HepG2 (cell line): Measurements from ENCODE around the gene ING5. TPM values are rescaled to one million over a fixed set of nuclear protein-coding genes. Genes with fewer than 3 reads are reported as not detected.

Experiments used
- ADNP ChIP-seq: sonication (generic); formaldehyde crosslinking; IDR thresholded peaks from 2 replicates; pipeline ENCODE4 v1.4.0; 2020; ENCODE audit warnings: missing genetic modification reagents
- CAMTA2 ChIP-seq: sonication (generic); formaldehyde crosslinking; IDR thresholded peaks from 2 replicates; pipeline ENCODE4 v1.4.0; 2020; ENCODE audit warnings: mild to moderate bottlenecking, missing genetic modification reagents, borderline replicate concordance
- FOXA3 ChIP-seq: IDR thresholded peaks from 2 replicates; pipeline ENCODE4 v1.6.1; 2016; ENCODE audit warnings: missing genetic modification reagents, missing compliant biosample characterization
- GABPA ChIP-seq, 2 experiments: IDR thresholded peaks; 2 replicates each; pipeline ENCODE4 v1.6.1; 2011 to 2016; ENCODE audit warnings: low read depth in 2 of 2, low read length in 1 of 2, missing biosample characterization in 1 of 2, missing genetic modification characterization in 1 of 2
- KDM5A ChIP-seq: fragments of 200-600 bp; sonication (generic); IDR thresholded peaks from 2 replicates; pipeline ENCODE4 v1.7.0; 2018; ENCODE audit warnings: antibody characterized with exemption, mild to moderate bottlenecking, low read length, borderline replicate concordance
- NCOR1 ChIP-seq: fragments of 200-600 bp; sonication (generic); IDR thresholded peaks from 2 replicates; pipeline ENCODE4 v1.7.0; 2017; ENCODE audit warnings: antibody characterized with exemption, low read length, borderline replicate concordance
- NR2F1 ChIP-seq, 2 experiments: fragments of 450-650 bp in 1 of 2; formaldehyde crosslinking in 1 of 2; IDR thresholded peaks; 2 replicates each; pipeline versions ENCODE4 v1.5.0 to v1.6.1; 2016 to 2020; ENCODE audit warnings: mild to moderate bottlenecking in 1 of 2, missing compliant biosample characterization in 1 of 2, missing genetic modification reagents in 1 of 2, moderate library complexity in 1 of 2
- NR2F2 ChIP-seq: IDR thresholded peaks from 2 replicates; pipeline ENCODE4 v1.6.1; 2012; ENCODE audit warnings: low read depth, inconsistent platforms, borderline replicate concordance
- PCBP2 ChIP-seq: fragments of 200-400 bp; formaldehyde crosslinking; optimal IDR thresholded peaks from 2 replicates; pipeline ENCODE3; 2018; ENCODE audit warnings: low read length, low read depth; ENCODE audit not compliant: poor library complexity, severe bottlenecking
- PHF5A ChIP-seq: IDR thresholded peaks from one replicate; pipeline ENCODE4 v1.6.1; 2018; ENCODE audit warnings: low read depth, missing genetic modification reagents; ENCODE audit not compliant: unreplicated experiment
- SMYD3 ChIP-seq: sonication (generic); formaldehyde crosslinking; IDR thresholded peaks from 2 replicates; pipeline ENCODE4 v1.8.1; 2023; ENCODE audit warnings: mild to moderate bottlenecking, missing genetic modification reagents
- SOX6 ChIP-seq, 2 experiments: fragments of 450-650 bp in 1 of 2; sonication (generic) in 1 of 2; formaldehyde crosslinking in 1 of 2; IDR thresholded peaks; 2 replicates each; pipeline versions ENCODE4 v1.4.0 to v1.6.1; 2017 to 2020; ENCODE audit warnings: antibody characterized with exemption in 1 of 2, mild to moderate bottlenecking in 1 of 2, missing genetic modification reagents in 1 of 2
- TBP ChIP-seq: sonication (generic); formaldehyde crosslinking; IDR thresholded peaks from 2 replicates; pipeline ENCODE4 v1.5.0; 2020; ENCODE audit warnings: missing genetic modification reagents
- ZBTB42 ChIP-seq: sonication (generic); formaldehyde crosslinking; IDR thresholded peaks from 2 replicates; pipeline ENCODE4 v1.5.0; 2020; ENCODE audit warnings: mild to moderate bottlenecking, missing genetic modification reagents
- ZNF12 ChIP-seq: sonication (generic); formaldehyde crosslinking; IDR thresholded peaks from 2 replicates; pipeline ENCODE4 v1.5.0; 2020; ENCODE audit warnings: missing genetic modification reagents
- ZNF234 ChIP-seq: sonication (generic); formaldehyde crosslinking; conservative IDR thresholded peaks from 2 replicates; pipeline ENCODE4 v1.5.1; 2020; ENCODE audit warnings: mild to moderate bottlenecking, missing genetic modification reagents
- ZNF24 ChIP-seq: fragments of 450-650 bp; IDR thresholded peaks from 2 replicates; pipeline ENCODE4 v1.6.1; 2017; ENCODE audit warnings: antibody characterized with exemption, mild to moderate bottlenecking
- ZNF296 ChIP-seq: sonication (generic); formaldehyde crosslinking; conservative IDR thresholded peaks from 2 replicates; pipeline ENCODE4 v1.5.0; 2020; ENCODE audit warnings: mild to moderate bottlenecking, missing genetic modification reagents
- ZNF33B ChIP-seq: sonication (generic); formaldehyde crosslinking; IDR thresholded peaks from 2 replicates; pipeline ENCODE4 v1.5.1; 2020; ENCODE audit warnings: mild to moderate bottlenecking, missing genetic modification reagents
- ZNF546 ChIP-seq: sonication (generic); formaldehyde crosslinking; conservative IDR thresholded peaks from 2 replicates; pipeline ENCODE4 v1.8.1; 2023; ENCODE audit warnings: mild to moderate bottlenecking, missing genetic modification reagents
- ZNF558 ChIP-seq: sonication (generic); formaldehyde crosslinking; IDR thresholded peaks from 2 replicates; pipeline ENCODE4 v1.9.0; 2022; ENCODE audit warnings: mild to moderate bottlenecking, missing genetic modification reagents, borderline replicate concordance
- ZNF563 ChIP-seq: sonication (generic); formaldehyde crosslinking; IDR thresholded peaks from 2 replicates; pipeline ENCODE4 v1.8.0; 2022; ENCODE audit warnings: mild to moderate bottlenecking, moderate library complexity, missing genetic modification reagents
- ZNF652 ChIP-seq: IDR thresholded peaks from 2 replicates; pipeline ENCODE4 v1.6.1; 2016; ENCODE audit warnings: low read depth, borderline replicate concordance
- ZNF709 ChIP-seq: sonication (generic); formaldehyde crosslinking; IDR thresholded peaks from 2 replicates; pipeline ENCODE4 v1.5.0; 2020; ENCODE audit warnings: mild to moderate bottlenecking, missing genetic modification reagents
- ZNF746 ChIP-seq: sonication (generic); formaldehyde crosslinking; IDR thresholded peaks from 2 replicates; pipeline ENCODE4 v1.8.0; 2022; ENCODE audit warnings: mild to moderate bottlenecking, missing genetic modification reagents
- ZNF773 ChIP-seq: sonication (generic); formaldehyde crosslinking; IDR thresholded peaks from 2 replicates; pipeline ENCODE4 v1.4.0; 2020; ENCODE audit warnings: missing genetic modification reagents, borderline replicate concordance
- ZSCAN20 ChIP-seq: sonication (generic); formaldehyde crosslinking; IDR thresholded peaks from 2 replicates; pipeline ENCODE4 v1.4.0; 2020; ENCODE audit warnings: missing genetic modification reagents, mild to moderate bottlenecking, borderline replicate concordance
- polyA plus RNA-seq, 8 experiments: library from polyadenylated mRNA; depleted of rRNA in 3 of 8; stranded (reverse) in 7 of 8; unstranded in 1 of 8; fragments of >200 nt; fragmentation: Illumina TruSeq in 4 of 8; extraction: Trizol in 4 of 8; gene quantifications; 2 replicates each; pipeline versions ENCODE4 v1.2.1 to v1.2.3, GENCODE V29; 2011 to 2016; ENCODE audit warnings: low read depth in 4 of 8, missing spikeins in 1 of 8, mixed read lengths in 1 of 8; ENCODE audit not compliant: insufficient read depth in 1 of 8
- total RNA-seq, 5 experiments: library from RNA; depleted of rRNA; stranded (reverse); fragments of >200 nt; fragmentation: Illumina TruSeq; extraction: Trizol; gene quantifications; 2 replicates each; pipeline ENCODE4 v1.2.3, GENCODE V29; 2016; ENCODE audit warnings: low read depth in 1 of 5
- TF ChIP-seq, protein P1 (sequence below): sonication (generic); formaldehyde crosslinking; IDR thresholded peaks from 2 replicates; pipeline ENCODE4 v1.5.1; 2020; ENCODE audit warnings: missing genetic modification reagents, mild to moderate bottlenecking, borderline replicate concordance
- TF ChIP-seq, protein P2 (sequence below): sonication (generic); formaldehyde crosslinking; IDR thresholded peaks from 2 replicates; pipeline ENCODE4 v1.5.0; 2020; ENCODE audit warnings: missing genetic modification reagents
- TF ChIP-seq, protein P3 (sequence below): sonication (generic); IDR thresholded peaks from 2 replicates; pipeline ENCODE4 v1.6.1; 2016; ENCODE audit warnings: low read depth, borderline replicate concordance

Gene ING5
- total and polyA plus RNA-seq, 2 of the 13 experiments (the other 11 are each of a cell fraction or from before 2014, with no cell fraction given): 61.9 to 71.9 TPM

DNA sequence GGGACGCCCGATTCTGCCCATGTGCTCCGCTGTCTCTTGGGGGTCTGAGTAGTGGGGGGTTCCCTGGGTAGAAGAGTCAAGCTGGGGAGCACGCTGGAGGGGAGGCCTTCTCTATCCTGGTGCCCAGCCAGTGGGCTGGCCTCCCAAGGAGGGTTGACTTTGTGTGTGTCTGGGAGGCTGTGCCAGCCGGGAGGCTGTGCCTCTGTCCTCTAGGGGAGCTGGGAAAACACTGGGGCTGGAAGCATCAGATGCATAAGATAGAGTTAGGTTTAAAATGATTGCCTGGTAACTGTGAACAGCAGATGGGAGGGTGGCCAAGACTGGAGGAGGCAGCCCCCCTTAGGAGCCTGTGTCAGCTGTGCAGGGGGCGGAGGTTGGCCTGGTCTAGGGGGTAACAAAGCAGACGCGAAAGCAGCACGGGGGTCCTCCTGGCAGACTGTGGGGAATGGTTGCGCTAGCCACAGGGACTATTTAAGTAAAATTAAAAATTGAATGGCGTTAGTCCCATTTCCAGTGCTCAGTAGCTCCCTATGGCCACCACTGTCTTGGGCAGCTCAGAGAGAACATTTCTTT, 1.3 kb downstream of the ING5 start (continued):
- TF ChIP-seq, protein P1, sequence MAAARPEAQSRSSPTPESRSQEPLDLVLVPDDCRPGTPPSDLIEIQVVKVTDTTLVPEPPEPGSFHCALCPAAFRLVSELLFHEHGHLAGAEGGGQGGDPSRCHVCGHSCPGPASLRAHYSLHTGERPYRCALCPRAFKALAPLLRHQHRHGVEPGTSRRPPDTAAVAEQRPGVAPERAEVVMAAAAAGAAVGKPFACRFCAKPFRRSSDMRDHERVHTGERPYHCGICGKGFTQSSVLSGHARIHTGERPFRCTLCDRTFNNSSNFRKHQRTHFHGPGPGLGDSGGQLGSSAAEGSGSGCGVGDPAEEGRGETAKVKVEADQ: peak; percentile 81; the same call in 1 of the 2 replicates
- no peak for TF ChIP-seq GABPA (IDR thresholded peaks at IDR 0.05; ENCODE audit: low read depth, low read length)
- no peak for TF ChIP-seq GABPA (CRISPR knock-in tag; IDR thresholded peaks at IDR 0.05; ENCODE audit: low read depth)
- no peak for TF ChIP-seq SMYD3 (CRISPR knock-in tag)
- TF ChIP-seq NR2F1 (CRISPR knock-in tag; IDR thresholded peaks at IDR 0.05): no peak
- TF ChIP-seq NR2F2: 0 out of 2 replicates have a peak, but pooled peaks have one; percentile 0
- TF ChIP-seq ZNF563 (CRISPR knock-in tag): no peak
- no peak for TF ChIP-seq ADNP
- TF ChIP-seq ZNF296 (CRISPR knock-in tag): 0 out of 2 replicates have a peak, but pooled peaks have one; percentile 12
- no peak for TF ChIP-seq ZNF234 (CRISPR knock-in tag)
- TF ChIP-seq, protein P2, sequence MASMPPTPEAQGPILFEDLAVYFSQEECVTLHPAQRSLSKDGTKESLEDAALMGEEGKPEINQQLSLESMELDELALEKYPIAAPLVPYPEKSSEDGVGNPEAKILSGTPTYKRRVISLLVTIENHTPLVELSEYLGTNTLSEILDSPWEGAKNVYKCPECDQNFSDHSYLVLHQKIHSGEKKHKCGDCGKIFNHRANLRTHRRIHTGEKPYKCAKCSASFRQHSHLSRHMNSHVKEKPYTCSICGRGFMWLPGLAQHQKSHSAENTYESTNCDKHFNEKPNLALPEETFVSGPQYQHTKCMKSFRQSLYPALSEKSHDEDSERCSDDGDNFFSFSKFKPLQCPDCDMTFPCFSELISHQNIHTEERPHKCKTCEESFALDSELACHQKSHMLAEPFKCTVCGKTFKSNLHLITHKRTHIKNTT (CRISPR knock-in tag): no peak
- no peak for TF ChIP-seq KDM5A
- TF ChIP-seq TBP (CRISPR knock-in tag): no peak
- no peak for TF ChIP-seq ZNF709
- TF ChIP-seq ZNF12 (CRISPR knock-in tag): no peak
- TF ChIP-seq ZNF652 (CRISPR knock-in tag): no peak
- TF ChIP-seq SOX6 (IDR thresholded peaks at IDR 0.05): no peak
- TF ChIP-seq SOX6 (CRISPR knock-in tag; IDR thresholded peaks at IDR 0.05): no peak
- no peak for TF ChIP-seq ZNF558 (CRISPR knock-in tag)
- no peak for TF ChIP-seq NCOR1
- TF ChIP-seq CAMTA2 (CRISPR knock-in tag): no peak
- TF ChIP-seq, protein P3, sequence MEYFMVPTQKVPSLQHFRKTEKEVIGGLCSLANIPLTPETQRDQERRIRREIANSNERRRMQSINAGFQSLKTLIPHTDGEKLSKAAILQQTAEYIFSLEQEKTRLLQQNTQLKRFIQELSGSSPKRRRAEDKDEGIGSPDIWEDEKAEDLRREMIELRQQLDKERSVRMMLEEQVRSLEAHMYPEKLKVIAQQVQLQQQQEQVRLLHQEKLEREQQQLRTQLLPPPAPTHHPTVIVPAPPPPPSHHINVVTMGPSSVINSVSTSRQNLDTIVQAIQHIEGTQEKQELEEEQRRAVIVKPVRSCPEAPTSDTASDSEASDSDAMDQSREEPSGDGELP: peak; percentile 16; the same call in 1 of the 2 replicates
- TF ChIP-seq ZNF773 (CRISPR knock-in tag): no peak
- TF ChIP-seq ZNF33B (CRISPR knock-in tag): peak; percentile 67; the same call in 1 of the 2 replicates
- TF ChIP-seq ZNF746 (CRISPR knock-in tag): 0 out of 2 replicates have a peak, but pooled peaks have one; percentile 9
- TF ChIP-seq FOXA3 (CRISPR knock-in tag): no peak
- no peak for TF ChIP-seq ZNF24
- no peak for TF ChIP-seq ZNF546 (CRISPR knock-in tag)
- no peak for TF ChIP-seq ZSCAN20
- no peak for TF ChIP-seq PHF5A (CRISPR knock-in tag)
- no peak for TF ChIP-seq ZBTB42 (CRISPR knock-in tag)
- no peak for TF ChIP-seq PCBP2
